HG02981 (cell line): ENCODE measurements around the gene NECTIN3.

Source experiments
- ATAC-seq: cut with Tn5 transposase; IDR thresholded peaks from one replicate; pipeline ENCODE4 v1.9.1; 2021; ENCODE audit warnings: mild to moderate bottlenecking, moderate library complexity; ENCODE audit not compliant: unreplicated experiment

Gene NECTIN3

DNA sequence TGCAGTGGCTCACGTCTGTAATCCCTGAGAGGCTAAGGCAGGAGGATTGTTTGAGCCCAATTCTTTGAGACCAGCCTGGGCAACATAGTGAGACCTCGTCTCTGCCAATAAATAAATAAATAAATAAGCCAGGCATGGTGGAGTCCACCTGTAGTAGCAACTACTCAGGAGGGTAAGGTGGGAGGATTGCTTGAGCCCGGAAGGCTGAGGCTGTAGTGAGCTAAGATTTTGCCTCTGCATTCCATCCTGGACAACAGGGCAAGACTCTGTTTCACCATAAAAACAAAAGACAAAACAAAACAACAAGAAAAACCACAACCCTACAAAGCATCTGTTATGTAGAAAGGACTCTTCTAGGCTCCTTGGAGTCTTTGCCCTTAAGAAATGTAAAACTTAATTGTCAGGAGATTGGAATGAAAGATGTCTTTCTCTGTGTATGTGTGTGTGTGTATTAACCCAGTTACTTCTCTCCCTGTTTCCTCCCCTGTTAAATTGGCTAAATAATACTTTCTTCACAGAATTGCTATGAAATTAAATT, 9.5 kb downstream of the NECTIN3 start:
- ATAC-seq, result no peak

DNA sequence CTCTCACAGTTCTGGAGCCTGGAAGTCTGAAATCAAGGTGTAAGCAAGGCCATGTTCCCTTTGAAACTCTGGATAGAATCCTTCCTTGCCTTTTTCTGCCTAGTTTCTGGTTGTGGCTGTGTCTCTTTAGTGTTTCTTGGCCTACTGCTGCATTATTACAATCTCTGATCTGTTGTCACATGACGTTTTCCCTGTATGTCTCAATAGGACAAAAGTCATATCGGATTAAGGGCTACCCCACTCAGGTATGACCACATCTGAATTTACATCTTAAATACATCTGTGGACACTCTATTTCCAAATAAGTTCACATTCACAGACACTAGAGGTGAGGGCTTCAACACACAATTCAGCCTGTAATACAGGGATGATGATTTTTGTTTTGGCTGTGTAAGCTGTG, 13.3 kb downstream of the NECTIN3 start:
- no peak for ATAC-seq

DNA sequence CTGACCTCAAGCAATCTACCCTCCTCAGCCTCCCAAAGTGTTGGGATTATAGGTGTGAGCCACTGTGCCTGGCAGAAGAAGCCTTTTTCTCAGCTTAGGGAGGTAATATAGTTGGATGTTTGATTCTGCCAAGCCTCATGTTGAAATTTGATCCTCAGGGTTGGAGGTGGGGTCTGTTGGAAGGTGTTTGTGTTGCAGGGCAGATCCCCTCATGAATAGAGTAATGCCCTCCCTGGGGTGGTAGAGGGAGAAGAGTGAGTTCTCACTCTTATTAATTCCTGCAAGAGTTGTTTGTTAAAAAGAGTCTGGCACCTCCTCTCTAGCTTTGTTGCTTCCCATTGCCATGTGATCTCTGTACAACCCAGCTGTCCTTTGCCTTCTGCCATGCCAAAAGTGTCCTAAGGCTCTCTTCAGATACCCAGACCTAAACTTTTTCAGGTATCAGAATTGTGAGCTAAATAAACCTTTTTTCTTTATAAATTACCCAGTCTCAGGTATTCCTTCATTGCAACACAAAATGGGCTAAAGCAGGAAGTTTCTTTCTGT, 16.4 kb downstream of the NECTIN3 start:
- no peak for ATAC-seq

DNA sequence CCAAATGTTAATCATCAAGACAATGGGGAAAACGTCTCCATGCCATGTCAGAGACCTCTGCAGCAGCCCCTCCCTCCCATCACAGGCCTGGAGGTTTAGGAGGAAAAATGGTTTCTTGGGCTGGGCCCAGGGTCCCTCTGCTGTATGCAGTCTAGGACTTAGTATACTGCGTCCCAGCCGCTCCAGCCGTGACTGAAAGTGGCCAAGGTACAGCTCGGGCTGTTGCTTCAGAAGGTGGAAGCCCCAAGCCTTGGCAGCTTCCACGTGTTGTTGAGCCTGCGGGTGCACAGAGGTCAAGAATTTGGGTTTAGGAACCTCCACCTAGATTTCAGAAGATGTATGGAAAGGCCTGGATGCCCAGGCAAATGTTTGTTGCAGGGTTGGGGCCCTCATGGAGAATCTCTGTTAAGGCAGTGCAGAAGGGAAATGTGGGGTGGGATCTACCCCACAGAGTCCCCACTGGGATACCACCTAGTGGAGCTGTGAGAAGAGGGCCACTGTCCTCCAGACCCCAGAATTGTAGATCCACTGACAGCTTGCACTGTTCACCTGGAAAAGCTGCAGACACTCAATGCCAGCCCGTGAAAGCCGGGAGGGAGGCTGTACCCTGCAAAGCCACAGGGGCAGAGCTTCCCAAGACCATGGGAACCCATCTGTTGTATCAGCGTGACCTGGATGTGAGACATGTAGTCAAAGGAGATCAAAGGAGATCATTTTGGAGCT, 25.0 kb downstream of the NECTIN3 start:
- ATAC-seq, result no peak

DNA sequence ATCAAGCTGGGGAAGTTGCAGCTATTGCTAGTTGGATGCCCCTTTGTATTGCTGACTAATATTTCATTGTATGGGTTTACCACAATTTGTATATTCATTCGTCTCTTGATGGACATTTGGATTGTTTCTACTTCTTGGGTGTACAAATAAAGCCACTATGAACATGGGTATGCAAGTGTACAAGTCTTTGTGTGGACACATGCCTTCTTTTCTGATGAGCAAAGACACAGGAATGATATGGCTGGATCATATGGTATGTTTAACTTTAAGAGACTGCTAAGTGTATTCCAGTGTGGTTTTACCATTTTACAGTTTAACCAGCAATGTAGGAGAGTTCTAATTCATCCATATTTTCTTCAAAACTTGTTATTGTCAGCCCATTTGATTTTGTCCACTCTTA, 32.2 kb downstream of the NECTIN3 start:
- ATAC-seq, result no peak

DNA sequence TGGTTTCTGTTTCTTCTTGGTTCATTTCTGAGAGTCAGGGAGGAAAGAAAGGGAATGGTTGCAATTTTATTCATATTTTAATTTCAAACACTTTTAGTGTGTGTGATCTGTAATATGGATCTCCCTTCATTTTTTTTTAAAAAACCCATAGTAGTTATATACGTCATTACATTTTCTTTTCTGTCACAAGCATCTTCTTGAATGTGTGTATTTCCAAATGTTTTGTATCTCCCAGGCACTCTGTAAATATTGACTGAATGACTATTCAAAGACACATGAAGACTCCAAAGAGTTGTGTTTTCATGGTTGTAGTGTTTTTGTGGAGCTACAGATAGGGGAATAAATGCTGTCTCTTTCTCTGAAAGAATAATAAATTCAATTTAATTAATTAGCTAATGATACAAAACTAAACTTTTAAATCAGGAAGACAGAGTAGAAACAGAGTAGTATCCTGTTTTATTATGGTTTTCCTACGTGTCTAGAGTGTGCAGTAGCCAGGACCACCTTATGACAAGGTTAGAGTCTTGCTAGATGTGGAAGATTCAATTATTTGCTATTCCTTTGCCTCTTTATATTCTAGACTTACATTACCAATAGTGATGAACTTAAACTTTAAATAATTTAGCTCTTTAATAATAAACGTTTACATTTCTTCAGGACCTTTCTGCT, 35.5 kb downstream of the NECTIN3 start:
- no peak for ATAC-seq

DNA sequence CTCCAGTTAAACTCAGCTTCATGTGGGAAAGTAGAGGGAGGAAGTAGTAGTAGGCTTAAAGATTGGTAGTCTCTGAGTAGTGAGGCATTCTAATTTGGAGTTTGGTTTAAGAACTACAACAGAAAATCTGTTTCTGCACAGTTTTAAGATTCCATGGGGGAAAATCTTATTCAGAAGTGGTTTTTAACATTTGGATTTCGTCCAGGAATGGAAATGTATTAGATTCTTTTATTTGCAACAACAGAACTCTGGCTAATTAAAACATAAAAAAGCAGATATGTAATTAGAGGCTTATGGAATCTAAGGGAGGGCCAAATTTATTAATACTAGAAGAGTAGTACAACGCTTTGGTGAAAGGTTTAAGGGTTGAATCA, 36.0 kb downstream of the NECTIN3 start:
- no peak for ATAC-seq

DNA sequence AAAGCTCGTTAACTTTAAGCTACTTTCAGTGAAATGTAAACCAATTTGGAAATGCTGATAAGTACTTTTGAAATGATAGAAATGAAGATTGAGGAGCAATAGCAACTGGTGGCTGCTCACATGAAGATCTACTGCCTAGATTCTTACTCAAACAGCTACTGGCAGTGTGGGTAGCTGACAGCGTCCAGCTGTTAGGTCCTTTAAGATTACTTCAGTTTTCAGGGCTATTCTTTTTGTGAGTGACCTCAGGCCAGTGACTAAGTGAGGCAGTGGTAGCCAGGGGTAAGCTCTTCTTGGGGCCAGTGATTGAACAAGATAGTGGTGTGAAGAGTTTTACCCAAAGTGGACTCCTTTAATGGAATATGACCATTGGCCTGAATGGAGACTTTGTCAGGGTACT, 41.3 kb downstream of the NECTIN3 start:
- ATAC-seq, result no peak

DNA sequence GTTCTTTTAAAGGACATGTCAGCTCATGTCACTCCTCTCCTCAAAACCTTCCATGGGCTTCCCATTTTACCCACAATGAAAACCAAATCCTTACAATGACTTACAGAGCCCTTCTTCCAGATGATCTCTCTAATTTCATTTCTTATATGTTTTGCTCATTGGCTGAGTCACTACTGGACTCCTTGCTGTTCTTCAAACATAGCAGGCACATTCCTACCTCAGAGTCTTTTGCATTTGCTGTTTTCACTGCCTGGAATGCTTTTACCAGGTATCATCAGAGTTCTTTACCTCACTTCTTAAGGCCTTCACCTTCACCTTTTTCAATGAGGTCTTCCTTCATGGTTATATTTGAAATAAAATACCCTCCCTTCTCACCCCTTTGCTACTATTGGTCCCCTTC, 57.3 kb downstream of the NECTIN3 start:
- no peak for ATAC-seq

DNA sequence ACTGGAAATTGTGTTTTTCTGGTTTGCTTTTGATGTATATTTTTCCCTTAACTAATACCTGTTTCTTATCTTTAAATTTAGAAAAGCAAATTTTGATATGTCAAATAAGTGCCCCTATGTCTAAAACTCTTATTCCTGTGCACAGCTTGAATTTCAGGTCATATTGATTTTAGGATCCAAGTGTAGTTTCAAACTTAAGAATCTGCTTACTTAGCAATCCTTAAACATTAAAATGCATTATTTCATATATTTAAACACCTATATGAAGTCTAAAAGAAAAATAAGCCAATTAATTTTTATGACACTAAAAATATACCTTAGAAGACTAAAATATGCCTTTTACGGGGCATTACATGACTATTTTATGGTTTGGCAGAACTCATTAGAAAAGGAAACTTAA, 59.2 kb downstream of the NECTIN3 start:
- no peak for ATAC-seq

DNA sequence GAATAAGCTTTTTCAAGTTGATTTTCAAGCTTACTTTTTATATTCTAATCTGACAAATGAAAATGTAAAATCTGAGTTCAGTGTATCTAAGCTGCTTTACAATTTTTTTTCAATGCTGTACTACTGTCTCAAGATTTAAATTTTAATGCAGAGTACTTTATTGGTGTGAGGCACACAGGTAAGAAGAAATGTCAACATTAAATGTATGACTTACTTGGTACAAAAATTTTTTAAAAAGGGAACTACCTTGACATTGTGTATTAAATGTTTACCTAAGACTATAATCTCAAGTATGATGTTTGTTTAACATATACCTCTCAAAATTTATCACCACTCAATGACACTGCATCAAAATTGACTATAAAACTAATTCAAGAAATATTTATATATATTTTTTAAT, 62.7 kb downstream of the NECTIN3 start:
- ATAC-seq, result no peak

DNA sequence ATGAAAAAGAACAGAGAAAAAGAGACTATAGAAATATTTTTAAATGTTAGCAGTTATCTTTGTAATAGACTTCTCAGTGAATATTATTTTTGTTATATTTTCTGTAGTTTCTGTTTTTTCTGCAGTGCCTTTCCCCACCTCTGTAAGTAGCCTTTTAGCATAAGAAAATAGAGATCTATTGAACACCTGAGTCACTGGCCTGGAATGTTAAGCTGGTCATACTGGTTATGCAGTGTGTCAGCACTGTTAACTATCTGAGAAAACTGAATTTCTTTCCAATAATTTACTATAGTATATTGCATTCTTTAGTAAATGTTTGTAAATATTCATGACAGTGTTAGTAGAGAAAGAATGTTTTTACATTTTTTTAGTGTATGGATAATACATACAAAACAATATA, 79.8 kb downstream of the NECTIN3 start:
- no peak for ATAC-seq

DNA sequence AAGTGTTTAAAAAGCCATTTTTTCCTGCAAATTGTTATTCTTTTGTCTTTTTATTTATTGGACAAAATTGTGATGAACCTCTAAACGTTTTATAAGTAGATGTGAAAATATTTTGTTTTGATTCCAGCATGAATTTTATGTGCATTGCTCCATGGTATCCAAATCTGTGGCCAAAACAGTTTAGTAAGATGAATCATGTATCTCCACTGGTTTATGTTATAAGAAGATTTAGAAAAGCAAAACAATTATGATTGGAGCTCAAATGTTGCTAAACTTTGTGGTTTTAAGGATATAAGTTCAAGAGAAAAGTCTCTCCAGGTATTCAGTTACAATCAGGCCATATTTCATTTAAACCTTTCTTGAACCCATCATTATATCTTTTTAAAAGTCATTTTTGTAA, 80.9 kb downstream of the NECTIN3 start:
- no peak for ATAC-seq

DNA sequence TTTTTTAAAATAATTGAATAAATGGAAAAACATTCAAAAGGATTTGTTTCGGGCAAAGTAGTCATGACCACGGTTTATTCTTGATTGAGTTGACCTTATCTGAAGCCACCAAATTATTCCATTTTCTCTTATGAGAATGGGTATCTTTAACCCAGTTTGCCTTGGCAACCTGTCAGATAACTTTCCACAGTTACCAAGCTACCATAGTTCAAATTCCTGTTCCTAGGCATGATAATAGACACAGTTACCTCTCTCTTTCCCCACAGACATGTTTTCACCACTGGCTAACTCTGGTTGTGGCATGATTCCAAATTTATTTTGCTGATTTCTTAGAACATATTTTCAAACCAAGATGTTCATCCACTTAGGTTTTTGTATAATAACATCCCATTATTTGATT, 84.9 kb downstream of the NECTIN3 start:
- ATAC-seq, result no peak

DNA sequence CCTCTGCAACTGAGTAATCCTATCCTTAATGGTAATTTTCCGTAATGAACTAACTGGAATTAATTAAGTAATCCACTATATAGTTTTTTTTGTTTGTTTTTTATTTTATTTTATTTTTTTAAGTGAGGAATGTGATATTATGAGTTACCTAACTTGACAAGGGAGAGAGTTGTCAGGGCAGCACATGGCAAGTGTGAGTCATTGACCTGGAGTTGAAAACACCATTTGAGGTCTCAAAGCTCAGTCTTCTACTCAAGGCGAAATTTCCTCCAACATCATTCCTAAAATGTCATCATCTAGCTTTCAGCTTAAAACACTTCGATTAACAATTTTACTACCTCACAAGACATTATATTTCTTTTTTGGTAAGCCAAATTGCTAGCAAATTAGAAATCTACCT, 87.8 kb downstream of the NECTIN3 start:
- no peak for ATAC-seq

DNA sequence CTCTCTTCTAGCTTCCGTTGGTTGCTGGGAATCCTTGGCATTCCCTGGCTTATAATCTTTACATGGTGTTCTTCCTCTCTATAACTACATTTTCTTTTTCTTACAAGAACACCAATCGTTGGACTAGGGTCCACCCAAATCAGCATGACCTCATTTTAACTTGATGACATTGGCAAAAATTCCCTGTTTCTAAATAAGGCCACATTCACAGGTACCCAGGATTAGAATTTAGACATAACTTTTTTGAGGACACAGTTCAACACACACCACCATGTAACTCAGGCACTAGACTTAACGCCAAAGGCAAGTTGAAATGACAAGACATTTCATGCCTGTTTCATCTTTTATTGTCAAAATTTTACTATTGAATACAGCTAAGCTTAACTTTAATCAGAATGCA, 93.0 kb downstream of the NECTIN3 start:
- ATAC-seq, result no peak

DNA sequence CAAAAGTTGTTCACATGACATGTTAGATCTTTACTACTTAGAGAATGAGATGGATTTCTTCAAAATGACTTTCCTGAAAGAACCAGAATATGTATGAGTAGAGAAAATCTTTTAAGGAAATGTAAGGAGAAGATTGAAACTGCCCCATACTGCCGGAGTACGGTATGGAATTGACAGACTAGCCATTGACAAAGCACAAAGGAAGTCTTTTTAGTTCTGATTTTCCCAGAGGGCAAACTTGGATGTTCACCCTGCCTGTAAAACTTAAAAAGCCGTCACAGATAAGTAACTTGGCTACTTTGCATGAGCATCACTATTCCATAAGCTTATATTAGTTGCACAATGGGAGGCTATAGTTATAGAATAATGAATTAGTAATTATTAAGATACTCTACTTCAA, 93.8 kb downstream of the NECTIN3 start:
- no peak for ATAC-seq

DNA sequence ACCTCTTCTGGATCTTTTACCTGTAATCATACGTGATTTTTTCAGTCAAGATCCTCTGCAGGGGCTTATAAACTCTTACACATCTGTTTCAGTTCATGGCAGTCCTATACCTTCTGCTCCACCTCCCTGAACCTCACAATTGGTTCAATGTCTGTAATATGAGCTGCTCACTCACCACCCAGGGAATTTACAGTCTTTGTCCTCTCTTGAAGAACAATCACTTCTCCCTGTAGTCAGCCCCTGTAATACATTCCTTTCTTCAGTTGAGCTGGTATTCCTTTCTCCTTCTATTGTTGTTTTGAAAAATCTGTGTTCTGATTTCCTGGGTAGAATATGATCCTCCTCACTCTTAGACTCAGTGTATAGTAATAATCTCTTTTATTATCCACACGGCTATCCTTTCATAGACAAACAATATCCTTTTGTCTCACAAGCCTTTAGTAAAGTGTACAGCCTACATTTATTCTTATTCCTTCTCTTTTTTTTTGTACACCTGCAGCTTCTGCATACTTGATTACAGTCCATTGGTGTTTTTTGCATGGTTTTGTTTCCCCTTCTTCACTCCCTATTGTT, 101.8 kb downstream of the NECTIN3 start:
- ATAC-seq, result no peak

DNA sequence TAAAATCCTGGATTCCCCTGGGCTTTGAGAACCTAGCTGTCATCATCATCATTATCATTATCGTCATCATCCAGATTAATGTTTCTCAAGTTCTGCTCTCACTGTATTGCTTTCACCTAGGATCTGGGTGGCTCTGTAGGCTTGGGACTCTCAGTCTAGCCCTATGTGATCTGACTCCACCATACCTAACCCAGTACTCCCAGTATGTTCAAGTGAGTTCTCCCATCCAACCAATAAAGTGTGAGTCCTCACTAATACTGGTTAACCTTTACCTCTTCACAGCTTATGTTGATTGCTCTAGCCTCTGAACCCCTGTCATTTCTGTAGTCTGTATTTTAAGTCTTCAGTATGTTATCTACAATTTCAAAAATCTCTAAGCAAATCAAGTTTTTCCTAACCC, 102.3 kb downstream of the NECTIN3 start:
- ATAC-seq, result no peak

DNA sequence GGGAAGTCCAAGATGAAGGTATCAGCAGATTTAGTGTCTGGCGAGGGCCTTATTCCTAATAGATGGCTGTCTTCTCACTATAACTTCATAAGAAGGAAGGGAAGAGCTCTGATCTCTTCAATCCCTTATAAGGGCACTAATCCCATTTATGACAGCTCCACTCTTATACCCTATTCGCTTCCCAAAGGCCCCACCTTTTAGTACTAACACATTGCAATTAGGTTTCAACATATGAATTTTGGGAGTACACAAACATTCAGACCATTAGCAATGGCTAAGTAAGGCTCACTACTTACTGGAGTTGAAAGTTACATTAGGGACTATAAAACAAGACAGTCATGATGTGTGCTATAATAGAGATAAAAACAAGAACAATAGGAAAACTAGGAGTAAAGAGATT, 118.9 kb downstream of the NECTIN3 start:
- no peak for ATAC-seq

DNA sequence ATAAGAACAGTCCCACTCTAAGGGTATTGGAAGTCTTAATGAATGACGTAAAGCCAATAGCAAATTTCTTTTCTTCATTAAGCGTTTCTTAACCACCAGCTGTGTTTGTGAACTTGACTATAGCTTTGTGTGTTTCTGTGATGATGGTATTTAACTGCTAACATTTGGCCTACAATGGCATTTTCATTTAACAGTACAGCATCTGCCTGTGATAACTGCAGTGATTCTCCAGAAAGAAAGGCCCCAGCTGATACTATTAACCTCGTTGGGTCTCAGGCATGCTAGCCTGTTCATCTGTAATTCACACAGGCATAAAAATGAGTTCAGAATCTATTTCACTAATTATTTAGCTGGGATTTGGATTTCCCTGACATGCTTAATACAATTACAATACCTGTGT, 121.9 kb downstream of the NECTIN3 start:
- no peak for ATAC-seq

DNA sequence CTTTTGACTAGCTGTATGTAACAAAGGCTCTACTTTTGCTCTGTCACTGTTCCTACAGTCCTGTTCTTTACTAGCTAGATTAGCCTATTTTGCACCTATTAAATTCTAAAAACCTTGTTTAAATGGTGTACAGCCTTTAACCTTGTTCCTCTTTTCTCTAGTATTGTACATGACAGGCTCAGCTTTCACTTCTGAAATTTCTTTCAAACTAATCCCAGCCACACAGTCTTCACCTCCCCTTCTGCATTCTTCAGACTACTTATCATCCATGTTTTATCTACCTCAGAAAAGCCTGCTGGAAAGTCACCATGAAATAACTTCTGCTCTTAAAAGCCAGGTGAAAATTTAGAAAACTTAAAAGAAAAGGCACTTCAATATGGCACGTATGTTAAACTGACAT, 122.4 kb downstream of the NECTIN3 start:
- ATAC-seq, result no peak
